ENCODE data around the gene CCSER1. TPM values are rescaled to one million over a fixed set of nuclear protein-coding genes. Genes with fewer than 3 reads are reported as not detected.

CCSER1 gene
- total RNA-seq, 1 donor from 2014 or later: 20.1 TPM

DNA sequence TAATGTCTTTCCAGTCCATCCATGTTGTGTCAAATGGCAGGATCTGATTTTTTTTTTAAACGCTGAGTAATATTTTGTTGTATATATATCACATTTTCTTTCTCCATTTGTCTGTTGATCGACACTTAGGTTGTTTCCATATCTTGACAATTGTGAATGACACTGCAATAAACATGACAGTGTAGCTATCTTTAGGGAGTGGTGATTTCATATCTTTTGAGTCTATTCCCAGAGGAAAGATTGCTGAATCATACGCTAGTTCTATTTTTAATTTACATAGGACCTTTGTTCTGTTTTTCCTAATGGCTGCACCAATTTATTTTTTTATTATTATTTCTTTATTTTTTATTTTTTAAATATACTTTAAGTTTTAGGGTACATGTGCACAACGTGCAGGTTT, 470.7 kb downstream of the CCSER1 start:
- POLR2A ChIA-PET: no interaction called here
- CTCF ChIA-PET: no interaction called here
- Mint-ChIP-seq H3K9me3 (peaks cover 7% of the 10 kb centered on the region), H3K4me3 (no peak overlapping the region), H3K36me3 (ENCODE audit: low read depth) (no peaks in the 10 kb centered on the region), H3K27ac (no peak overlapping the region), H3K27me3 (no peaks in the 10 kb centered on the region), H3K4me1 (no peaks in the 10 kb centered on the region)
- DNase-seq (no peak), ATAC-seq (ENCODE audit: low read depth) (no peak)
- intact Hi-C loops (cut with micrococcal nuclease): no loop called here
- TF ChIP-seq, protein P1, sequence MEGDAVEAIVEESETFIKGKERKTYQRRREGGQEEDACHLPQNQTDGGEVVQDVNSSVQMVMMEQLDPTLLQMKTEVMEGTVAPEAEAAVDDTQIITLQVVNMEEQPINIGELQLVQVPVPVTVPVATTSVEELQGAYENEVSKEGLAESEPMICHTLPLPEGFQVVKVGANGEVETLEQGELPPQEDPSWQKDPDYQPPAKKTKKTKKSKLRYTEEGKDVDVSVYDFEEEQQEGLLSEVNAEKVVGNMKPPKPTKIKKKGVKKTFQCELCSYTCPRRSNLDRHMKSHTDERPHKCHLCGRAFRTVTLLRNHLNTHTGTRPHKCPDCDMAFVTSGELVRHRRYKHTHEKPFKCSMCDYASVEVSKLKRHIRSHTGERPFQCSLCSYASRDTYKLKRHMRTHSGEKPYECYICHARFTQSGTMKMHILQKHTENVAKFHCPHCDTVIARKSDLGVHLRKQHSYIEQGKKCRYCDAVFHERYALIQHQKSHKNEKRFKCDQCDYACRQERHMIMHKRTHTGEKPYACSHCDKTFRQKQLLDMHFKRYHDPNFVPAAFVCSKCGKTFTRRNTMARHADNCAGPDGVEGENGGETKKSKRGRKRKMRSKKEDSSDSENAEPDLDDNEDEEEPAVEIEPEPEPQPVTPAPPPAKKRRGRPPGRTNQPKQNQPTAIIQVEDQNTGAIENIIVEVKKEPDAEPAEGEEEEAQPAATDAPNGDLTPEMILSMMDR (IDR thresholded peaks at IDR 0.05): no peak

DNA sequence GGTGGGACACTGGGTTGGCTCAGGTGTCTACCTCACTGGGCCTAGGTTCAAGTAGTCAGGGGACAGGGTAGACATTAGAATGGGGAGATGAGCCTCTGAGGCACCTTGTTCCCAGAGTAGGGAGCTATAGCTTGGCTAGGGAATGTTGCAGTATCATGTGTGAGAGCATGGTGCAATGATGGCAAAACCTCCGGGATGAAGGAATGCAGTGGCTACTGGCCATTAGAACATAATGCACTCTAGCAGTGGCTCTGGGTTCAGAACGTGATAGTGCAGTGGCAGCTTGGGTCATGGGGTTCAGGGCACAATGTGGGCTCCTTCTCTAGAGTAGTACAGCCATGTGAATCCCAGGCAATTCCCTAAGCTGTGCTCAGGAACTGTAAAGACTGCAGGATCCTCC, 471.5 kb downstream of the CCSER1 start:
- TF ChIP-seq, protein P1 (IDR thresholded peaks at IDR 0.05): no peak
- POLR2A ChIA-PET: no interaction called here
- DNase-seq (no peak), ATAC-seq (ENCODE audit: low read depth) (no peak)
- peaks cover 7% of the 10 kb centered on the region for H3K9me3 Mint-ChIP-seq
- H3K4me1 Mint-ChIP-seq: no peaks in the 10 kb centered on the region
- H3K27ac Mint-ChIP-seq: no peak overlapping the region
- no peaks in the 10 kb centered on the region for H3K36me3 Mint-ChIP-seq (ENCODE audit: low read depth)
- no peaks in the 10 kb centered on the region for H3K27me3 Mint-ChIP-seq
- H3K4me3 Mint-ChIP-seq: no peak overlapping the region
- CTCF ChIA-PET: no interaction called here
- intact Hi-C loops (cut with micrococcal nuclease): no loop called here

DNA sequence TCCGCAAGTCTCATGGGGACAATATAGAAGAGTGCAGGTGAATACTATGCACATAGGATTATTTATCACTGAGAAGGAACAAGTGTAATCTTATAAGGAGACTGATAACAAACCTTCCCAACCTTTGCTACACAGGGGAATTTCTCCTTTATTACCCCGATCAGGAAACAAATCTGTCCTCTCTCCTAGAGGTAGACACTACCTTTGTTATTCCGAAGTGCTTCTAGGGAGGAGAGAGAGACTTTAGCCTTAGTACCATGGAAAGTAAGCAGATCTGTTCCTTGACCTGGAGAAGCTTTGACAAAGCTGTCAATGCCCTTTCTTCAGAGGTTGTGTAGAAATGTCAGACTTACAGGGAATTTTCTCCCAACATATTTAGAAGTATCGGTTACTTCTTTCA, 475.5 kb downstream of the CCSER1 start:
- H3K27ac Mint-ChIP-seq: no peak overlapping the region
- TF ChIP-seq, protein P1 (IDR thresholded peaks at IDR 0.05): no peak

DNA sequence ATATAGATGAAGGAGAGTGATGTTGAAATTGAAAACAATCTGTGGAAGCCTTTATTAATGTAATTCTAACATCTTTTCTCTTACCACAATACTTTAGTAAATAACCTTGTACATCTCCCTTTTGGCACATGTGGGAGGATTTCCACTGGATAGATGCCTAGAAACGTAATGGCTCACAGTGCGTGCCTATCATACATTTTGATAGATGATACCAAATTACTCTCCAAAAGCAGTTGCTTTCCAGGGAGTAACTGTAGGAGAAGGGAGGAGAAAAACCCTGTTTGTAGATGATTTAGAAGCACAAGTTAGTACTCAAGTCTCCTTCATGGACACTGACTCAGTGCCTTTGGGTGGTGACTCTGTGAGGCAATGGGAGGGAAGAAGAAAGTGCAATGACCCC, 476.3 kb downstream of the CCSER1 start:
- Mint-ChIP-seq H3K36me3 (ENCODE audit: low read depth) (peaks cover 3% of the 10 kb centered on the region), H3K4me3 (no peak overlapping the region), H3K27ac (no peak overlapping the region), H3K9me3 (peaks cover 5% of the 10 kb centered on the region), H3K4me1 (no peaks in the 10 kb centered on the region), H3K27me3 (no peaks in the 10 kb centered on the region)
- DNase-seq (no peak), ATAC-seq (ENCODE audit: low read depth) (no peak)
- ChIA-PET CTCF (no interaction called here), POLR2A (no interaction called here)
- intact Hi-C loops (cut with micrococcal nuclease): no loop called here
- TF ChIP-seq, protein P1 (IDR thresholded peaks at IDR 0.05): no peak

More for the DNA sequence above, 475.5 kb downstream of the CCSER1 start:
- Mint-ChIP-seq H3K9me3 (peaks cover 7% of the 10 kb centered on the region), H3K4me1 (no peaks in the 10 kb centered on the region), H3K27me3 (no peaks in the 10 kb centered on the region), H3K4me3 (no peak overlapping the region), H3K36me3 (ENCODE audit: low read depth) (peaks cover 3% of the 10 kb centered on the region)
- intact Hi-C loops (cut with micrococcal nuclease): no loop called here
- ChIA-PET POLR2A (no interaction called here), CTCF (no interaction called here)
- no peak for DNase-seq
- no peak for ATAC-seq (ENCODE audit: low read depth)

DNA sequence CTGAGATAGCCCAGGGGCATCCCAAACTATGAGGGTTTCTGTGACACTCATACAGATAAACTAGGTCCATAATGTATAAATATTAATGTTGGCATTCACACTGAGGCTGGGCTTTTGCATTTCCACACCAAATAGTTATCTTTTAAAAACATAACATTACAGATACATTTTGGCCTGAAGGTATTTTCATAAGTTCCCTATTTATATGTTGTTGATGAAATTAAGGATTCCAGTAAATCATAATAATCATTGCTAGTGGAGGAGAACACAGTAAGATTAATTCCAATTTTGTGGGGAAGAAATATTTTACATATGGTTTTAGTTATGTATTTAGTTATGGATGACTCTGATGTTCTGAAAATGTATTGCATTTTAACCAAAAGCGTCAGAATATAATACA, 479.6 kb downstream of the CCSER1 start:
- no peaks in the 10 kb centered on the region for H3K27me3 Mint-ChIP-seq
- H3K36me3 Mint-ChIP-seq (ENCODE audit: low read depth): peaks cover 3% of the 10 kb centered on the region
- ChIA-PET POLR2A (no interaction called here), CTCF (no interaction called here)
- intact Hi-C loops (cut with micrococcal nuclease): no loop called here
- H3K9me3 Mint-ChIP-seq: no peaks in the 10 kb centered on the region
- ATAC-seq (ENCODE audit: low read depth): no peak
- TF ChIP-seq, protein P1 (IDR thresholded peaks at IDR 0.05): no peak
- H3K4me1 Mint-ChIP-seq: no peaks in the 10 kb centered on the region
- no peak overlapping the region for H3K27ac Mint-ChIP-seq
- no peak overlapping the region for H3K4me3 Mint-ChIP-seq
- no peak for DNase-seq
